Neural cell (in vitro differentiated cells): ENCODE data around the gene GRM4. TPM values are rescaled to one million over a fixed set of nuclear protein-coding genes. Genes with fewer than 3 reads are reported as not detected.

ENCODE experiments used
- H2AFZ ChIP-seq: fragments of 200-600, 300-800 bp; sonication (generic), shearing (Covaris generic); 2 replicates; pipeline ENCODE4 v1.6.0; 2014; ENCODE audit warnings: low read depth, mild to moderate bottlenecking, antibody characterized with exemption, low read length, moderate library complexity
- H3F3A ChIP-seq: fragments of 200-600 bp; shearing (Covaris generic); 2 replicates; pipeline ENCODE4 v1.6.1; 2016; ENCODE audit warnings: mild to moderate bottlenecking, moderate library complexity, mixed read lengths, antibody characterized with exemption, low read length; ENCODE audit not compliant: insufficient read depth, poor library complexity, severe bottlenecking
- H3K27ac ChIP-seq: fragments of 200-600, 300-800 bp; sonication (generic), shearing (Covaris generic); 2 replicates; pipeline ENCODE4 v1.5.1; 2014; ENCODE audit warnings: mild to moderate bottlenecking, low read length, moderate library complexity
- H3K27me3 ChIP-seq: fragments of 300-800, 200-600 bp; sonication (generic), shearing (Covaris generic); 2 replicates; pipeline ENCODE4 v1.6.0; 2014; ENCODE audit warnings: mild to moderate bottlenecking, low read depth, low read length, moderate library complexity; ENCODE audit not compliant: insufficient read depth
- H3K36me3 ChIP-seq: fragments of 300-800, 200-600 bp; sonication (generic), shearing (Covaris generic); 2 replicates; pipeline ENCODE4 v1.5.1; 2014; ENCODE audit warnings: mild to moderate bottlenecking, antibody characterized with exemption, low read length, moderate library complexity; ENCODE audit not compliant: insufficient read depth
- H3K4me2 ChIP-seq: fragments of 300-800, 200-600 bp; sonication (generic), shearing (Covaris generic); 2 replicates; pipeline ENCODE4 v1.6.0; 2014; ENCODE audit warnings: mild to moderate bottlenecking, low read length
- H3K4me3 ChIP-seq: fragments of 300-800, 200-600 bp; sonication (generic), shearing (Covaris generic); 2 replicates; pipeline ENCODE4 v1.5.1; 2014; ENCODE audit warnings: mild to moderate bottlenecking, low read length, moderate library complexity
- H3K79me2 ChIP-seq: fragments of 200-600 bp; shearing (Covaris generic); replicated peaks from 2 replicates; pipeline ENCODE4 v1.6.0; 2014; ENCODE audit warnings: mild to moderate bottlenecking, low read length, moderate library complexity; ENCODE audit not compliant: insufficient read depth
- H3K9ac ChIP-seq: fragments of 300-800, 200-600 bp; sonication (generic), shearing (Covaris generic); 2 replicates; pipeline ENCODE4 v1.6.1; 2016; ENCODE audit warnings: mild to moderate bottlenecking, low read length, mixed read lengths
- H3K9me2 ChIP-seq: fragments of 200-600 bp; shearing (Covaris generic); 2 replicates; pipeline ENCODE4 v1.6.1; 2016; ENCODE audit warnings: mild to moderate bottlenecking, low read length, mixed read lengths; ENCODE audit not compliant: insufficient read depth
- H3K9me3 ChIP-seq: fragments of 200-600, 300-800 bp; sonication (generic), shearing (Covaris generic); 2 replicates; pipeline ENCODE4 v1.6.1; 2016; ENCODE audit warnings: mild to moderate bottlenecking, mixed run types, low read length, moderate library complexity, mixed read lengths
- H4K20me1 ChIP-seq: fragments of 200-600 bp; shearing (Covaris generic); 2 replicates; pipeline ENCODE4 v1.6.1; 2016; ENCODE audit warnings: mild to moderate bottlenecking, mixed run types; ENCODE audit not compliant: insufficient read depth
- EP300 ChIP-seq: fragments of 450-650 bp; conservative IDR thresholded peaks from 2 replicates; pipeline ENCODE4 v1.6.1; 2014; ENCODE audit warnings: antibody characterized with exemption, mild to moderate bottlenecking, moderate library complexity; ENCODE audit not compliant: poor library complexity, severe bottlenecking
- EZH2 ChIP-seq: fragments of 200-600, 300-800 bp; shearing (Covaris generic), sonication (generic); IDR thresholded peaks from 2 replicates; pipeline ENCODE4 v1.6.1; 2014; ENCODE audit warnings: antibody characterized with exemption, low read length, borderline replicate concordance, mild to moderate bottlenecking; ENCODE audit not compliant: insufficient read depth, poor library complexity, severe bottlenecking
- MXI1 ChIP-seq: fragments of 450-650 bp; conservative IDR thresholded peaks from 2 replicates; pipeline ENCODE4 v1.6.1; 2014; ENCODE audit warnings: antibody characterized with exemption, mild to moderate bottlenecking; ENCODE audit not compliant: poor library complexity, severe bottlenecking
- POLR2AphosphoS5 ChIP-seq: IDR thresholded peaks from 2 replicates; pipeline ENCODE4 v1.6.1; 2012
- RAD21 ChIP-seq: fragments of 450-650 bp; conservative IDR thresholded peaks from 2 replicates; pipeline ENCODE4 v1.6.1; 2014; ENCODE audit warnings: antibody characterized with exemption, mild to moderate bottlenecking, moderate library complexity
- SMC3 ChIP-seq: fragments of 450-650 bp; conservative IDR thresholded peaks from 2 replicates; pipeline ENCODE4 v1.6.1; 2014; ENCODE audit warnings: antibody characterized with exemption, mild to moderate bottlenecking, moderate library complexity; ENCODE audit not compliant: poor library complexity
- TAF1 ChIP-seq: IDR thresholded peaks from 2 replicates; pipeline ENCODE4 v1.6.1; 2012; ENCODE audit warnings: low read depth
- polyA plus RNA-seq: library from polyadenylated mRNA; depleted of rRNA; stranded (reverse); fragments of >200 nt; gene quantifications from 2 replicates; pipeline ENCODE4 v1.2.3, GENCODE V29; 2014
- TF ChIP-seq, protein P1 (sequence below): fragments of 450-650 bp; IDR thresholded peaks from 2 replicates; pipeline ENCODE4 v1.5.1; 2014; ENCODE audit warnings: antibody characterized with exemption, mild to moderate bottlenecking, moderate library complexity; ENCODE audit not compliant: poor library complexity, severe bottlenecking
- TF ChIP-seq, protein P2 (sequence below): IDR thresholded peaks from 2 replicates; pipeline ENCODE4 v1.6.1; 2012; ENCODE audit warnings: borderline replicate concordance

Gene GRM4
- polyA plus RNA-seq, 1 donor from 2014 or later = 2.1 TPM

DNA sequence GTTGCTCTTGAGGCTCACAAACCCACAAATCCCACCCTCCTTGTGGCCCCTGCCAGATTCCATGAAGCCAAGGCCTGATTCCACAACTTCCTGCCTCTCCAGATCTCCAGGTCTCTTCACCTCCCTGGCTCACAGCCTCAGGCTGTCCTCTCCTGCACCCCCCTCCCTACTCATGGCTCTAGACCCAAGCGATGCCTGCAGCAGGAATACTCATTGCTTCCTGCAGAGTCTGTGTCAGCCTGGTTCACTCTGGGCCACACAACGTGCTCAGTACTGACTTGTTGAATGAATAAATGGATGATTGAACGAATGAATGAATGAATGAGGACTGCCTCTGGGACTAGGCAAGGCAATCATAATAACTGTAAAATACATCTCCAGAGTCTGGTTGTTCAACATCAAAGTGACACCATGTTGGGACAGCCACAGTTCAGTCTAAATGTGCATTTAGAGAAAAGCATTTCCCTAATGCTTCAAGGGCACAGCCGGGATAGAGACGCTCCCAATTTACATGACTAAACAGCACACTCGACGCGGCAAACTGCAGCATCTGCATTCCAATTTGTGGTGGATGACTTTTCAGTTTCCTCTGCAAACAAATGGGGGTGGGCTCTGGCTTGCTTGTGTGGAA, 139.9 kb downstream of the GRM4 start:
- Histone ChIP-seq H3K27me3 (no peaks in the 10 kb centered on the region), H3K4me2 (no peak overlapping the region)

DNA sequence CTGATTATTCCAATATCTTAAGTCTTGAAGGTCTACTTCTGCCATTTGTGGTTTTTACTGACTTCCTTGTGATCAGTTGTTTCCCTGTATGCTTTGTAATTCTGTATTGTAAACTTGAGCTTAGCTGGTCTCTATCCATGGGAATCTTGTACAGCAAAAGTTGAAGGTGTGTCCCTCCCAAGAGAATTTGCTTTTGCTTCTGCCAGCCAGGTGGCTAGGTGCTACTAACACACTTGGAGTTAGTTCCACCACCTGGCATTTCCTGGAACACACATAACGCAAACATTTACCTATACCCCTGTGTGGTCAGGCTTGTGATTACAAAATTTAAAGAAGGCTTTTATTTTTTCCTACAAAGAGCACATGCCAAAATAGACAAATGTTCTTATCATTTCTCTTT, 141.2 kb downstream of the GRM4 start:
- Histone ChIP-seq H3K79me2 (no peaks in the 10 kb centered on the region), H4K20me1 (no peaks in the 10 kb centered on the region), H3K4me3 (no peak overlapping the region), H3K4me2 (no peak overlapping the region), H3K9me2 (no peaks in the 10 kb centered on the region), H3K9me3 (no peaks in the 10 kb centered on the region), H3K9ac (no peak overlapping the region), H3F3A (no peaks in the 10 kb centered on the region), H3K27me3 (no peaks in the 10 kb centered on the region), H2AFZ (no peak overlapping the region), H3K27ac (no peak overlapping the region), H3K36me3 (no peaks in the 10 kb centered on the region)
- TF ChIP-seq EP300 = no peak
- TF ChIP-seq SMC3 = no peak
- no peak for TF ChIP-seq MXI1
- TF ChIP-seq, protein P1, sequence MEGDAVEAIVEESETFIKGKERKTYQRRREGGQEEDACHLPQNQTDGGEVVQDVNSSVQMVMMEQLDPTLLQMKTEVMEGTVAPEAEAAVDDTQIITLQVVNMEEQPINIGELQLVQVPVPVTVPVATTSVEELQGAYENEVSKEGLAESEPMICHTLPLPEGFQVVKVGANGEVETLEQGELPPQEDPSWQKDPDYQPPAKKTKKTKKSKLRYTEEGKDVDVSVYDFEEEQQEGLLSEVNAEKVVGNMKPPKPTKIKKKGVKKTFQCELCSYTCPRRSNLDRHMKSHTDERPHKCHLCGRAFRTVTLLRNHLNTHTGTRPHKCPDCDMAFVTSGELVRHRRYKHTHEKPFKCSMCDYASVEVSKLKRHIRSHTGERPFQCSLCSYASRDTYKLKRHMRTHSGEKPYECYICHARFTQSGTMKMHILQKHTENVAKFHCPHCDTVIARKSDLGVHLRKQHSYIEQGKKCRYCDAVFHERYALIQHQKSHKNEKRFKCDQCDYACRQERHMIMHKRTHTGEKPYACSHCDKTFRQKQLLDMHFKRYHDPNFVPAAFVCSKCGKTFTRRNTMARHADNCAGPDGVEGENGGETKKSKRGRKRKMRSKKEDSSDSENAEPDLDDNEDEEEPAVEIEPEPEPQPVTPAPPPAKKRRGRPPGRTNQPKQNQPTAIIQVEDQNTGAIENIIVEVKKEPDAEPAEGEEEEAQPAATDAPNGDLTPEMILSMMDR = no peak

More for the DNA sequence above, 139.9 kb downstream of the GRM4 start:
- TF ChIP-seq, protein P2, sequence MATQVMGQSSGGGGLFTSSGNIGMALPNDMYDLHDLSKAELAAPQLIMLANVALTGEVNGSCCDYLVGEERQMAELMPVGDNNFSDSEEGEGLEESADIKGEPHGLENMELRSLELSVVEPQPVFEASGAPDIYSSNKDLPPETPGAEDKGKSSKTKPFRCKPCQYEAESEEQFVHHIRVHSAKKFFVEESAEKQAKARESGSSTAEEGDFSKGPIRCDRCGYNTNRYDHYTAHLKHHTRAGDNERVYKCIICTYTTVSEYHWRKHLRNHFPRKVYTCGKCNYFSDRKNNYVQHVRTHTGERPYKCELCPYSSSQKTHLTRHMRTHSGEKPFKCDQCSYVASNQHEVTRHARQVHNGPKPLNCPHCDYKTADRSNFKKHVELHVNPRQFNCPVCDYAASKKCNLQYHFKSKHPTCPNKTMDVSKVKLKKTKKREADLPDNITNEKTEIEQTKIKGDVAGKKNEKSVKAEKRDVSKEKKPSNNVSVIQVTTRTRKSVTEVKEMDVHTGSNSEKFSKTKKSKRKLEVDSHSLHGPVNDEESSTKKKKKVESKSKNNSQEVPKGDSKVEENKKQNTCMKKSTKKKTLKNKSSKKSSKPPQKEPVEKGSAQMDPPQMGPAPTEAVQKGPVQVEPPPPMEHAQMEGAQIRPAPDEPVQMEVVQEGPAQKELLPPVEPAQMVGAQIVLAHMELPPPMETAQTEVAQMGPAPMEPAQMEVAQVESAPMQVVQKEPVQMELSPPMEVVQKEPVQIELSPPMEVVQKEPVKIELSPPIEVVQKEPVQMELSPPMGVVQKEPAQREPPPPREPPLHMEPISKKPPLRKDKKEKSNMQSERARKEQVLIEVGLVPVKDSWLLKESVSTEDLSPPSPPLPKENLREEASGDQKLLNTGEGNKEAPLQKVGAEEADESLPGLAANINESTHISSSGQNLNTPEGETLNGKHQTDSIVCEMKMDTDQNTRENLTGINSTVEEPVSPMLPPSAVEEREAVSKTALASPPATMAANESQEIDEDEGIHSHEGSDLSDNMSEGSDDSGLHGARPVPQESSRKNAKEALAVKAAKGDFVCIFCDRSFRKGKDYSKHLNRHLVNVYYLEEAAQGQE = no peak
- TF ChIP-seq EZH2 (no peak), POLR2AphosphoS5 (peak; percentile 90), EP300 (peak; percentile 29)
- Histone ChIP-seq H3K36me3 (no peaks in the 10 kb centered on the region), H3K9me2 (no peaks in the 10 kb centered on the region), H4K20me1 (no peaks in the 10 kb centered on the region), H2AFZ (no peak overlapping the region), H3K4me3 (no peak overlapping the region), H3K9me3 (no peaks in the 10 kb centered on the region), H3K9ac (no peak overlapping the region), H3K27ac (no peak overlapping the region), H3F3A (no peaks in the 10 kb centered on the region), H3K79me2 (no peaks in the 10 kb centered on the region)

DNA sequence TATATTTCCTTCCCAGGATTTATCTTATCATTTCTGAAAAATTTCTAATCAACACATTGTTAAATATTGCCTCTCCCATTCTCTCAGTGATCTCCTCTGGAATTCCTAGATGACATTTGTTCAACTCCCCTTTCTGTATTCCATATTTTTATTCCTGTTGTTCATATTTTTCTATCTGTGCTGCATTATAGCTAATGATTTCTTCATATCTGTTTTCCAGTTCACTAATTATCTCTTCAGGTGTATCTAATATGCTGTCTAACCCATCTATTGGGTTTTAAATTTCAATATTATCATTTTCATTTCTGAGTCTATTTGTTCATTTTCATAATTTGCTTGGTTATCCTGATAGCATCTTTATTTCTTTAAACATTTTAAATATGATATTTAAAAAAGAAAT, 141.9 kb downstream of the GRM4 start:
- Histone ChIP-seq H2AFZ (no peak overlapping the region), H3F3A (no peaks in the 10 kb centered on the region), H3K27me3 (no peaks in the 10 kb centered on the region), H3K9me3 (no peaks in the 10 kb centered on the region), H3K4me2 (no peak overlapping the region), H3K36me3 (no peaks in the 10 kb centered on the region), H3K79me2 (no peaks in the 10 kb centered on the region), H3K4me3 (no peak overlapping the region), H3K27ac (no peak overlapping the region), H3K9ac (no peak overlapping the region), H4K20me1 (no peaks in the 10 kb centered on the region), H3K9me2 (no peaks in the 10 kb centered on the region)
- TF ChIP-seq EP300 (no peak), RAD21 (no peak), EZH2 (no peak), TAF1 (no peak), MXI1 (no peak), SMC3 (no peak), POLR2AphosphoS5 (no peak)
- TF ChIP-seq, protein P2 = no peak
- TF ChIP-seq, protein P1 = no peak
